CMK (cell line): ENCODE measurements around the gene IFNAR2.
"Not testable (repeated sequence)": the region's sequence is repeated elsewhere in the genome, so short reads cannot be mapped to it uniquely, and the experiment has no call there.

ENCODE experiments used
- DNase-seq: peaks from one replicate; pipeline ENCODE4 v3.0.0-alpha.2; 2010; ENCODE audit warnings: low read depth

The IFNAR2 gene

GRCh38 chr21:33244779-33245105 is 15.0 kb downstream of the IFNAR2 start:
- no peak for DNase-seq

GRCh38 chr21:33245289-33245918 is 15.7 kb downstream of the IFNAR2 start:
- no peak for DNase-seq

- no peak for DNase-seq
Measured at GRCh38 chr21:33246506-33246905, 16.8 kb downstream of the IFNAR2 start.

GRCh38 chr21:33246963-33247362 is 17.2 kb downstream of the IFNAR2 start:
- no peak for DNase-seq

GRCh38 chr21:33247599-33247998 is 17.9 kb downstream of the IFNAR2 start:
- DNase-seq = peak; percentile 41

GRCh38 chr21:33249331-33250002 is 19.7 kb downstream of the IFNAR2 start:
- no peak for DNase-seq

- DNase-seq = no peak
Measured at GRCh38 chr21:33251119-33251518, 21.4 kb downstream of the IFNAR2 start.

- DNase-seq = not testable (repeated sequence)
Measured at GRCh38 chr21:33253382-33253781, 23.6 kb downstream of the IFNAR2 start.

- no peak for DNase-seq
Measured at GRCh38 chr21:33254766-33255165, 25.0 kb downstream of the IFNAR2 start.

- no peak for DNase-seq
Measured at GRCh38 chr21:33255404-33255803, 25.7 kb downstream of the IFNAR2 start.

GRCh38 chr21:33256019-33256418 is 26.3 kb downstream of the IFNAR2 start:
- no peak for DNase-seq

GRCh38 chr21:33257094-33257803 is 27.5 kb downstream of the IFNAR2 start:
- no peak for DNase-seq

GRCh38 chr21:33258475-33258874 is 28.7 kb downstream of the IFNAR2 start:
- DNase-seq = no peak

GRCh38 chr21:33259428-33259827 is 29.7 kb downstream of the IFNAR2 start:
- no peak for DNase-seq

- no peak for DNase-seq
Measured at GRCh38 chr21:33259995-33260394, 30.3 kb downstream of the IFNAR2 start.

- no peak for DNase-seq
Measured at GRCh38 chr21:33261635-33262034, 31.9 kb downstream of the IFNAR2 start.

- no peak for DNase-seq
Measured at GRCh38 chr21:33262921-33263320, 33.2 kb downstream of the IFNAR2 start.

- DNase-seq = no peak
Measured at GRCh38 chr21:33264561-33264960, 34.8 kb downstream of the IFNAR2 start.

- peak; percentile 78 for DNase-seq
Measured at GRCh38 chr21:33265664-33266049, 35.9 kb downstream of the IFNAR2 start.

- peak; percentile 89 for DNase-seq
Measured at GRCh38 chr21:33266050-33266788, 36.5 kb downstream of the IFNAR2 start, which contains the start of gene IL10RB. IL10RB (plus strand) TSS chr21:33266367; CDS start chr21:33266466, 99 bp downstream.

GRCh38 chr21:33266789-33267135 is 37.0 kb downstream of the IFNAR2 start:
- no peak for DNase-seq

GRCh38 chr21:33267250-33267649 is 37.5 kb downstream of the IFNAR2 start:
- DNase-seq = no peak

- no peak for DNase-seq
Measured at GRCh38 chr21:33268393-33268736, 38.6 kb downstream of the IFNAR2 start.
